ENCODE measurements around the gene EFNA2. TPM values are rescaled to one million over a fixed set of nuclear protein-coding genes. Genes with fewer than 3 reads are reported as not detected.

Gene EFNA2
- total and polyA plus RNA-seq, 2 of the 4 experiments (the other 2 are of a cell fraction), result not detected

DNA sequence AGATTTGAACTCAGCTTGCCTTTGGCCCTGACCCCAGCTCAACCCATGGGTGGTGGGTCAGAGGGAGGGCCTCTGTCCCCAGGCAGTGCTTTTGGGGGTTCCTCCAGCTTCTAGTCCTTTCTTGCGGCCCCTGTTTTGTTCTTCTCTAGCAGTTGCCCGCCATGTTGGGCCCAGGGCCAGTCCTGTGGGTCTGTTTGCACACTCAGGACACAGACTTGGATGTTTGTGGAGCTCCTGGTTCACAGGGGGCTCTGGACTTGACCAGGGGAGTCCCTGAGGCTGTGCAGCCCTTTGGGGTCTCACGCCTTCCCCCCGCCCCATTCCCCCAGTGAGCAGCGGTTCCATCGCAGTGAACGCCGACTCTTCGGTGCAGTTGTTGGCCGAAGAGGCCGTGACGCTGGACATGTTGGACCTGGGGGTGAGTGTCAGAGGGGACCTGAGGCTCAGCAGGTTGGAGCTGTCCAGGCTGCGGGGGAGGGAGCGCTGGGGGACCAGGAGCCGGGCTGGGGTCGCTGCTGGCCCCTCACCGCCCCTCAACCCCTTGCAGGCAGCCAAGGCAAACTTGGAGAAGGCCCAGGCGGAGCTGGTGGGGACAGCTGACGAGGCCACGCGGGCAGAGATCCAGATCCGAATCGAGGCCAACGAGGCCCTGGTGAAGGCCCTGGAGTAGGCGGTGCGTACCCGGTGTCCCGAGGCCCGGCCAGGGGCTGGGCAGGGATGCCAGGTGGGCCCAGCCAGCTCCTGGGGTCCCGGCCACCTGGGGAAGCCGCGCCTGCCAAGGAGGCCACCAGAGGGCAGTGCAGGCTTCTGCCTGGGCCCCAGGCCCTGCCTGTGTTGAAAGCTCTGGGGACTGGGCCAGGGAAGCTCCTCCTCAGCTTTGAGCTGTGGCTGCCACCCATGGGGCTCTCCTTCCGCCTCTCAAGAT is 41.6 kb upstream of the EFNA2 start:
- Histone ChIP-seq H2BK20ac (ENCODE audit: low read depth, low read length) (no peak overlapping the region), H4K5ac (ENCODE audit: low read depth, low read length) (no peak overlapping the region), H3K9me1 (ENCODE audit: insufficient read depth, low read length) (no peaks in the 10 kb centered on the region), H3K27ac (ENCODE audit: insufficient read depth, low read length) (peak overlapping the region; percentile 63), H3K79me1 (ENCODE audit: low read depth in 1 of 2, low read length in 2 of 2) (peaks cover 4 to 54% of the 10 kb centered on the region in 2 experiments; a peak in 2 of 4 replicates), H3K4ac (ENCODE audit: low read depth, low read length) (peak overlapping the region; percentile 47), H3K27me3 (ENCODE audit: control insufficient read depth, insufficient read depth, low read length) (no peaks in the 10 kb centered on the region), H3K23ac (ENCODE audit: low read depth, low read length) (peak overlapping the region; percentile 1; the same call in 1 of the 2 replicates), H4K91ac (ENCODE audit: insufficient read depth, low read depth, low read length) (no peak overlapping the region), H3K4me2 (ENCODE audit: low read depth, low read length) (peak overlapping the region; percentile 24; the same call in 1 of the 2 replicates), H2AFZ (replicated peaks; ENCODE audit: low read length, poor library complexity) (peak overlapping the region; percentile 78), H3K4me3 (ENCODE audit: insufficient read depth, low read depth, low read length) (no peak overlapping the region), H4K20me1 (ENCODE audit: insufficient read depth, low read length) (peaks cover 22% of the 10 kb centered on the region), H4K8ac (ENCODE audit: low read depth in 2 of 2, low read length in 2 of 2) (peak overlapping the region in 1 of 2 experiments; percentile 64; a peak in 1 of 4 replicates), H2AK9ac (replicated peaks; ENCODE audit: low read depth, low read length, poor library complexity) (peak overlapping the region; percentile 97), H3K9me3 (ENCODE audit: control insufficient read depth, insufficient read depth, low read length) (no peaks in the 10 kb centered on the region), H2BK15ac (ENCODE audit: low read depth, low read length) (no peak overlapping the region), H3K4me1 (ENCODE audit: control insufficient read depth, insufficient read depth, low read length) (peaks cover 26% of the 10 kb centered on the region), H3K36me3 (ENCODE audit: control insufficient read depth, insufficient read depth, low read length) (no peaks in the 10 kb centered on the region; the same call in 1 of the 2 replicates), H3K18ac (ENCODE audit: low read depth, low read length) (no peak overlapping the region), H3K56ac (ENCODE audit: extremely low read depth, insufficient read depth, low read length) (no peak overlapping the region), H3K14ac (replicated peaks; ENCODE audit: low read depth, low read length) (no peak overlapping the region), H2BK120ac (ENCODE audit: low read depth, low read length) (peak overlapping the region; percentile 61; the same call in 1 of the 2 replicates), H2BK5ac (ENCODE audit: low read depth, low read length, poor library complexity, severe bottlenecking) (peak overlapping the region; percentile 22), H3K9ac (ENCODE audit: low read depth, low read length) (no peak overlapping the region), H2AK5ac (ENCODE audit: low read depth, low read length) (peak overlapping the region; percentile 81; the same call in 1 of the 2 replicates)
- intact Hi-C loops (cut with micrococcal nuclease) (loop anchor here (1.0 kb wide), 1 partner anchor 22 kb away; no protein-coding TSS in a partner anchor), in situ Hi-C loops (cut with MboI; ENCODE audit: low sequenced_read_pairs) (no loop called here), dilution Hi-C loops (cut with HindIII; ENCODE audit: low sequenced_read_pairs, unreplicated experiment) (no loop called here)
- BruUV-seq (replicated peaks), result no TSS peak
- WGBS, 2 experiments (ENCODE audit: extremely low coverage in 2 of 2, insufficient read length in 1 of 2), result 41% methylated on average over 18 of the region's 33 CpGs; no CpG with 5 or more reads in 1 of the 2 experiments
- DNase-seq (peak; percentile 77), ATAC-seq (ENCODE audit: low read depth) (peak; percentile 9)
- CTCF ChIA-PET, result interaction anchor here (0.6 to 3.1 kb wide), 8 partner anchors 9 to 28 kb away, joined by 3 to 64 read pairs (median 7); partner anchors contain the start of gene CIRBP
- POLR2A ChIA-PET (ENCODE audit: unreplicated experiment), result interaction anchor here (0.5 to 4.2 kb wide), 5 partner anchors 9 to 25 kb away, joined by 3 to 62 read pairs (median 6); partner anchors contain the start of gene CIRBP
- TF ChIP-seq CEBPB (IDR thresholded peaks at IDR 0.05; ENCODE audit: low read depth, low read length) (peak; percentile 89), SMC3 (IDR thresholded peaks at IDR 0.05; ENCODE audit: low read depth, low read length) (peak; percentile 73), NFE2L2 (IDR thresholded peaks at IDR 0.05; ENCODE audit: low read depth, low read length) (no peak), MAFK (IDR thresholded peaks at IDR 0.05; ENCODE audit: low read depth, low read length) (no peak), BHLHE40 (IDR thresholded peaks at IDR 0.05; ENCODE audit: low read depth, low read length) (no peak), RAD21 (IDR thresholded peaks at IDR 0.05; ENCODE audit: low read length) (peak; percentile 89), FOS (IDR thresholded peaks at IDR 0.05; ENCODE audit: low read depth, low read length) (no peak), POLR2A (IDR thresholded peaks at IDR 0.05; ENCODE audit: low read depth, low read length) (peak; percentile 41; the same call in 1 of the 2 replicates), CHD1 (IDR thresholded peaks at IDR 0.05; ENCODE audit: low read depth, low read length) (no peak), RCOR1 (IDR thresholded peaks at IDR 0.05; ENCODE audit: insufficient replicate concordance, low read length) (no peak)
- TF ChIP-seq, protein P1, sequence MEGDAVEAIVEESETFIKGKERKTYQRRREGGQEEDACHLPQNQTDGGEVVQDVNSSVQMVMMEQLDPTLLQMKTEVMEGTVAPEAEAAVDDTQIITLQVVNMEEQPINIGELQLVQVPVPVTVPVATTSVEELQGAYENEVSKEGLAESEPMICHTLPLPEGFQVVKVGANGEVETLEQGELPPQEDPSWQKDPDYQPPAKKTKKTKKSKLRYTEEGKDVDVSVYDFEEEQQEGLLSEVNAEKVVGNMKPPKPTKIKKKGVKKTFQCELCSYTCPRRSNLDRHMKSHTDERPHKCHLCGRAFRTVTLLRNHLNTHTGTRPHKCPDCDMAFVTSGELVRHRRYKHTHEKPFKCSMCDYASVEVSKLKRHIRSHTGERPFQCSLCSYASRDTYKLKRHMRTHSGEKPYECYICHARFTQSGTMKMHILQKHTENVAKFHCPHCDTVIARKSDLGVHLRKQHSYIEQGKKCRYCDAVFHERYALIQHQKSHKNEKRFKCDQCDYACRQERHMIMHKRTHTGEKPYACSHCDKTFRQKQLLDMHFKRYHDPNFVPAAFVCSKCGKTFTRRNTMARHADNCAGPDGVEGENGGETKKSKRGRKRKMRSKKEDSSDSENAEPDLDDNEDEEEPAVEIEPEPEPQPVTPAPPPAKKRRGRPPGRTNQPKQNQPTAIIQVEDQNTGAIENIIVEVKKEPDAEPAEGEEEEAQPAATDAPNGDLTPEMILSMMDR (conservative IDR thresholded peaks at IDR 0.05; ENCODE audit: low read depth, low read length), result peak; percentile 93
- TF ChIP-seq, protein P2, sequence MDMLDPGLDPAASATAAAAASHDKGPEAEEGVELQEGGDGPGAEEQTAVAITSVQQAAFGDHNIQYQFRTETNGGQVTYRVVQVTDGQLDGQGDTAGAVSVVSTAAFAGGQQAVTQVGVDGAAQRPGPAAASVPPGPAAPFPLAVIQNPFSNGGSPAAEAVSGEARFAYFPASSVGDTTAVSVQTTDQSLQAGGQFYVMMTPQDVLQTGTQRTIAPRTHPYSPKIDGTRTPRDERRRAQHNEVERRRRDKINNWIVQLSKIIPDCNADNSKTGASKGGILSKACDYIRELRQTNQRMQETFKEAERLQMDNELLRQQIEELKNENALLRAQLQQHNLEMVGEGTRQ (IDR thresholded peaks at IDR 0.05; ENCODE audit: low read depth, low read length), result no peak
- TF ChIP-seq, protein P3, sequence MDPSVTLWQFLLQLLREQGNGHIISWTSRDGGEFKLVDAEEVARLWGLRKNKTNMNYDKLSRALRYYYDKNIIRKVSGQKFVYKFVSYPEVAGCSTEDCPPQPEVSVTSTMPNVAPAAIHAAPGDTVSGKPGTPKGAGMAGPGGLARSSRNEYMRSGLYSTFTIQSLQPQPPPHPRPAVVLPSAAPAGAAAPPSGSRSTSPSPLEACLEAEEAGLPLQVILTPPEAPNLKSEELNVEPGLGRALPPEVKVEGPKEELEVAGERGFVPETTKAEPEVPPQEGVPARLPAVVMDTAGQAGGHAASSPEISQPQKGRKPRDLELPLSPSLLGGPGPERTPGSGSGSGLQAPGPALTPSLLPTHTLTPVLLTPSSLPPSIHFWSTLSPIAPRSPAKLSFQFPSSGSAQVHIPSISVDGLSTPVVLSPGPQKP (IDR thresholded peaks at IDR 0.05; ENCODE audit: borderline replicate concordance, low read depth, low read length), result no peak

Measured in IMR-90 (cell line).